NCI-H1105 treated with DMSO at 0.1 percent for 48 hours (cell line): ENCODE data around the gene MRGPRD.
"Not testable (repeated sequence)": the region's sequence is repeated elsewhere in the genome, so short reads cannot be mapped to it uniquely, and the experiment has no call there.

Experiments
- DNase-seq: peaks from one replicate; lab custom pipeline; 2025; lab: John Stamatoyannopoulos, UW

The MRGPRD gene

GRCh38 chr11:68993546-68993945, 12.8 kb upstream of the MRGPRD start:
- DNase-seq, result no peak

GRCh38 chr11:68992743-68993255, 12.0 kb upstream of the MRGPRD start:
- no peak for DNase-seq

- DNase-seq, result no peak
Measured at GRCh38 chr11:68990995-68991780, 10.4 kb upstream of the MRGPRD start.

- DNase-seq, result no peak
Measured at GRCh38 chr11:68989936-68990606, 9.3 kb upstream of the MRGPRD start.

- no peak for DNase-seq
Measured at GRCh38 chr11:68988491-68988890, 7.7 kb upstream of the MRGPRD start.

GRCh38 chr11:68987211-68987610, 6.4 kb upstream of the MRGPRD start:
- DNase-seq, result no peak

- no peak for DNase-seq
Measured at GRCh38 chr11:68983801-68984200, 3.0 kb upstream of the MRGPRD start.

- no peak for DNase-seq
Measured at GRCh38 chr11:68982134-68982533, 1.3 kb upstream of the MRGPRD start.

GRCh38 chr11:68979931-68980775, 633 bp downstream of the MRGPRD start:
- no peak for DNase-seq

- DNase-seq, result no peak
Measured at GRCh38 chr11:68978931-68979594, 1.7 kb downstream of the MRGPRD start.

- DNase-seq, result no peak
Measured at GRCh38 chr11:68978626-68978930, 2.2 kb downstream of the MRGPRD start.

GRCh38 chr11:68977781-68978625, 2.8 kb downstream of the MRGPRD start:
- DNase-seq, result no peak

GRCh38 chr11:68976563-68976962, 4.2 kb downstream of the MRGPRD start:
- no peak for DNase-seq

GRCh38 chr11:68976095-68976494, 4.7 kb downstream of the MRGPRD start:
- no peak for DNase-seq

GRCh38 chr11:68974421-68975194, 6.2 kb downstream of the MRGPRD start:
- no peak for DNase-seq

- DNase-seq, result not testable (repeated sequence)
Measured at GRCh38 chr11:68973706-68974105, 7.1 kb downstream of the MRGPRD start.

- DNase-seq, result no peak
Measured at GRCh38 chr11:68973219-68973618, 7.6 kb downstream of the MRGPRD start.

GRCh38 chr11:68970921-68971636, 9.7 kb downstream of the MRGPRD start:
- no peak for DNase-seq

- no peak for DNase-seq
Measured at GRCh38 chr11:68969386-68969785, 11.4 kb downstream of the MRGPRD start.
